GM23338 (cell line): ENCODE results near the gene IFITM1. TPM values are rescaled to one million over a fixed set of nuclear protein-coding genes. Genes with fewer than 3 reads are reported as not detected.

Experiments
- ATAC-seq: fragments of 200-7000 bp; cut with Tn5 transposase; 3 replicates; pipeline ENCODE4 v1.9.1; 2020
- DNase-seq: peaks from one replicate; pipeline ENCODE4 v3.0.0-alpha.2; 2015; ENCODE audit warnings: low spot score
- H2AFZ ChIP-seq: fragments of 200-600 bp; sonication (generic); 2 replicates; pipeline ENCODE4 v1.8.0; 2016; ENCODE audit warnings: antibody characterized with exemption, mild to moderate bottlenecking, moderate library complexity
- H3F3A ChIP-seq: fragments of 200-600 bp; sonication (generic); replicated peaks from 2 replicates; pipeline ENCODE4 v1.8.0; 2017; ENCODE audit warnings: antibody characterized with exemption, mixed run types, low read depth
- H3K27ac ChIP-seq: fragments of 200-600 bp; sonication (generic); 2 replicates; pipeline ENCODE4 v1.6.1; 2016; ENCODE audit warnings: low read depth
- H3K27me3 ChIP-seq: fragments of 200-600 bp; sonication (generic); 2 replicates; pipeline ENCODE4 v1.8.0; 2016; ENCODE audit warnings: mild to moderate bottlenecking, mixed run types, moderate library complexity; ENCODE audit not compliant: insufficient read depth
- H3K36me3 ChIP-seq: fragments of 200-600 bp; sonication (generic); 2 replicates; pipeline ENCODE4 v1.8.0; 2016; ENCODE audit warnings: mild to moderate bottlenecking; ENCODE audit not compliant: insufficient read depth
- H3K4me1 ChIP-seq: fragments of 200-600 bp; sonication (generic); 2 replicates; pipeline ENCODE4 v1.8.0; 2016; ENCODE audit warnings: mild to moderate bottlenecking, moderate library complexity; ENCODE audit not compliant: insufficient read depth
- H3K4me2 ChIP-seq: fragments of 200-600 bp; sonication (generic); 2 replicates; pipeline ENCODE4 v1.7.1; 2017; ENCODE audit warnings: mixed run types
- H3K4me3 ChIP-seq: fragments of 200-600 bp; sonication (generic); 2 replicates; pipeline ENCODE4 v1.6.1; 2016; ENCODE audit warnings: mixed run types
- H3K79me2 ChIP-seq: fragments of 200-600 bp; sonication (generic); replicated peaks from 2 replicates; pipeline ENCODE4 v1.8.0; 2017; ENCODE audit warnings: mild to moderate bottlenecking; ENCODE audit not compliant: insufficient read depth
- H3K9me2 ChIP-seq: fragments of 200-600 bp; sonication (generic); 2 replicates; pipeline ENCODE4 v1.8.0; 2017; ENCODE audit not compliant: insufficient read depth
- H4K20me1 ChIP-seq: fragments of 200-600 bp; sonication (generic); replicated peaks from 2 replicates; pipeline ENCODE4 v1.8.0; 2017; ENCODE audit warnings: mild to moderate bottlenecking; ENCODE audit not compliant: insufficient read depth
- H3K27ac Mint-ChIP-seq: 2 replicates; pipeline ENCODE4 v1.8.0; 2020; ENCODE audit warnings: inconsistent platforms, mild to moderate bottlenecking, moderate library complexity, mixed read lengths
- H3K27me3 Mint-ChIP-seq: 3 replicates; pipeline ENCODE4 v1.8.0; 2022; ENCODE audit warnings: low read depth, mild to moderate bottlenecking, moderate library complexity, mixed read lengths, inconsistent platforms; ENCODE audit not compliant: insufficient read depth, poor library complexity
- H3K36me3 Mint-ChIP-seq: 3 replicates; pipeline ENCODE4 v1.8.0; 2021; ENCODE audit warnings: low read depth, mild to moderate bottlenecking, inconsistent platforms, moderate library complexity, mixed read lengths
- H3K4me1 Mint-ChIP-seq: 3 replicates; pipeline ENCODE4 v1.8.0; 2020; ENCODE audit warnings: mild to moderate bottlenecking, inconsistent platforms, mixed read lengths
- H3K4me3 Mint-ChIP-seq: 3 replicates; pipeline ENCODE4 v1.8.0; 2021; ENCODE audit warnings: moderate library complexity, mild to moderate bottlenecking, inconsistent platforms, mixed read lengths
- H3K9me3 Mint-ChIP-seq: 3 replicates; pipeline ENCODE4 v1.8.0; 2020; ENCODE audit warnings: moderate library complexity, mild to moderate bottlenecking, inconsistent platforms, mixed read lengths
- CREB1 ChIP-seq: fragments of 250-450 bp; sonication (Bioruptor Pico); IDR thresholded peaks from 2 replicates; pipeline ENCODE4 v1.5.0; 2020; ENCODE audit warnings: low read depth, mild to moderate bottlenecking, moderate library complexity
- EZH2 ChIP-seq: fragments of 200-600 bp; sonication (generic); IDR thresholded peaks from one replicate; pipeline ENCODE4 v1.8.0; 2017; ENCODE audit warnings: antibody characterized with exemption, mild to moderate bottlenecking, low read depth; ENCODE audit not compliant: unreplicated experiment
- EZH2phosphoT487 ChIP-seq: fragments of 200-600 bp; sonication (generic); IDR thresholded peaks from one replicate; pipeline ENCODE4 v1.8.1; 2018; ENCODE audit warnings: antibody characterized with exemption; ENCODE audit not compliant: unreplicated experiment
- JUNB ChIP-seq: IDR thresholded peaks from one replicate; pipeline ENCODE4 v1.6.1; 2016; ENCODE audit warnings: antibody characterized with exemption; ENCODE audit not compliant: unreplicated experiment
- POLR2AphosphoS5 ChIP-seq: IDR thresholded peaks from 2 replicates; pipeline ENCODE4 v1.6.1; 2016; ENCODE audit warnings: antibody characterized with exemption, low read depth
- STAT1 ChIP-seq: IDR thresholded peaks from one replicate; pipeline ENCODE4 v1.6.1; 2016; ENCODE audit warnings: antibody characterized with exemption; ENCODE audit not compliant: unreplicated experiment
- ZNF114 ChIP-seq: fragments of 250-450 bp; sonication (Bioruptor Pico); IDR thresholded peaks from 2 replicates; pipeline ENCODE4 v1.5.0; 2020; ENCODE audit warnings: mild to moderate bottlenecking, moderate library complexity
- ZNF331 ChIP-seq: fragments of 250-450 bp; sonication (Bioruptor Pico); IDR thresholded peaks from 2 replicates; pipeline ENCODE4 v1.5.0; 2020; ENCODE audit warnings: low read depth, mild to moderate bottlenecking, moderate library complexity
- polyA plus RNA-seq: library from polyadenylated mRNA; unstranded; fragments of >200 nt; fragmentation: Nextera tagmentation; extraction: Ambion mirVana; gene quantifications from 2 replicates; pipeline ENCODE4 v1.2.1, GENCODE V29; 2016
- total RNA-seq: library from RNA; depleted of rRNA; stranded (reverse); fragments of >200 nt; shearing (Covaris generic); gene quantifications from 2 replicates; pipeline ENCODE4 v1.2.3, GENCODE V29; 2014
- TF ChIP-seq, protein P1 (sequence below): IDR thresholded peaks from 2 replicates; pipeline ENCODE4 v1.6.1; 2016; ENCODE audit warnings: antibody characterized with exemption
- TF ChIP-seq, protein P2 (sequence below): fragments of 250-450 bp; sonication (Bioruptor Pico); IDR thresholded peaks from 2 replicates; pipeline ENCODE4 v1.5.0; 2020; ENCODE audit warnings: mild to moderate bottlenecking, moderate library complexity

Gene IFITM1
- total and polyA plus RNA-seq, 2 experiments from 2014 or later = 396 to 1,194 TPM

DNA sequence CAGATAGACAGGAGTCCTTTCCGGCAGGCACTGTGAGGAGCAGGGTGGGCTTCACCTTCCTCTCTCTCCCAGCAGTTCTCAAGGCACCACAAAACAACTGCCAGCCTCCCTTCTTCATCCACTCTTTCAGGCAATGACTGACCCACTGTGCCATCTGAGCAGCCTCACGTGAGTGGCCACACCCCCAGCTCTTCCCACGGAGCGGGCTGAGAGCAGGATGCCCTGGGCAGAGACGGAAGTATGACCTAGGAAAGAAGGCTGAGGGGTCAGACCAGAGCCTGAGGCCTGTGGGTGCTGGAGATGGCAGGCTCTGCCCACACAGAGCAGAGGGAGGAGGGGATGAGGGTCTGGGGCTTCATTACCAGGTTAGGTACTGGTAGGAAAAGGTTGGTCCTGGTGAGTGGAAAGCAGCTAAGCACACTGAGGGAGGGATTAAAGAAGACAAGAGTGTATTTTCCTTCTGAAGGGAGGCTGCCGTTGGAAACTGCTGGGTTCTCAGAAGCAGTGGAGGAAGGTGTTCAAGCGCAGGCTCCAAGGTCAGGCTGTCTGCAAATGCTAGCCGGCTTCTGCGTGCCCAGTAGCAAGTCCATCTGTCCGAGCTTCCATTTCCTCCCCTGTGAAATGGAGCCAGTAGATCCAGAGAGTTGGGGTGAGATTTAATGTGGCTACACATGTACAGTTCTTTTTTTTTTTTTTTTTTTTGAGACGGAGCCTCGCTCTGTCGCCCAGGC lies 31.0 kb upstream of the IFITM1 start:
- H3K4me3 ChIP-seq = no peak overlapping the region
- no peaks in the 10 kb centered on the region for H3K79me2 ChIP-seq
- Mint-ChIP-seq H3K4me1 (peaks cover 27% of the 10 kb centered on the region), H3K4me3 (no peak overlapping the region), H3K36me3 (no peaks in the 10 kb centered on the region; the same call in 2 of the 3 replicates), H3K27ac (no peak overlapping the region), H3K27me3 (peaks cover 65% of the 10 kb centered on the region), H3K9me3 (peaks cover 2% of the 10 kb centered on the region; the same call in 1 of the 3 replicates)
- no peak overlapping the region for H3K27ac ChIP-seq
- H3F3A ChIP-seq = peaks cover 4% of the 10 kb centered on the region; the same call in 1 of the 2 replicates
- no peaks in the 10 kb centered on the region for H3K4me1 ChIP-seq
- DNase-seq (no peak), ATAC-seq (no peak)
- peaks cover 70% of the 10 kb centered on the region for H3K27me3 ChIP-seq
- H3K9me2 ChIP-seq = no peaks in the 10 kb centered on the region
- H4K20me1 ChIP-seq = no peaks in the 10 kb centered on the region
- H3K4me2 ChIP-seq = no peak overlapping the region
- no peaks in the 10 kb centered on the region for H3K36me3 ChIP-seq
- TF ChIP-seq, protein P1, sequence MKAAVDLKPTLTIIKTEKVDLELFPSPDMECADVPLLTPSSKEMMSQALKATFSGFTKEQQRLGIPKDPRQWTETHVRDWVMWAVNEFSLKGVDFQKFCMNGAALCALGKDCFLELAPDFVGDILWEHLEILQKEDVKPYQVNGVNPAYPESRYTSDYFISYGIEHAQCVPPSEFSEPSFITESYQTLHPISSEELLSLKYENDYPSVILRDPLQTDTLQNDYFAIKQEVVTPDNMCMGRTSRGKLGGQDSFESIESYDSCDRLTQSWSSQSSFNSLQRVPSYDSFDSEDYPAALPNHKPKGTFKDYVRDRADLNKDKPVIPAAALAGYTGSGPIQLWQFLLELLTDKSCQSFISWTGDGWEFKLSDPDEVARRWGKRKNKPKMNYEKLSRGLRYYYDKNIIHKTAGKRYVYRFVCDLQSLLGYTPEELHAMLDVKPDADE = no peak
- no peak overlapping the region for H2AFZ ChIP-seq

DNA sequence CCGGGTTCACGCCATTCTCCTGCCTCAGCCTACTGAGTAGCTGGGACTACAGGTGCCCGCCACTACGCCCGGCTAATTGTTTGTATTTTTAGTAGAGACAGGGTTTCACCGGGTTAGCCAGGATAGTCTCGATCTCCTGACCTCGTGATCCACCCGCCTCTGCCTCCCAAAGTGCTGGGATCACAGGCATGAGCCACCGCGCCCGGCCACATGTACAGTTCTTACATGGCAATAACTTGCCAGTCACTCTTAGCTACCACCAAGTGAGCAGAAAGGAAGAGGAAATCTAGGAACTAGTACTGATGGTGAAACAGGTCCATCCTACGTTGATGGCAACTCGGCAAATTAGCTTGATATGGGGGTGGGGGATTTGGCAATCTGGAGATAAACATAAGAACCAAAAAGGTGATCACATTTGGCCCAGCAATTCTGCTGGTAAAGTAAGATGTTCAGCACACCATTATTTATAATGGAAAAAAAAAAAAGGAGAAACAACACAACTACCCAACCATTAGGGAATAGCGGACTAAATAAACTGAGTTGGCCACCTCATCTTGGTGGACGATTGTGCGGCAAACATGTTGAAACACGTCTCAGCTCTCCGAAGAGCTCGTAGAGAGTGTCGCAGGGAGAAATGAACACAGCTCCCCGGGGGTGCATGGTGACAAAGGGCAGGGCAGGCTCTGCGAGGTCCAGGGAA lies 30.3 kb upstream of the IFITM1 start:
- Histone ChIP-seq H4K20me1 (no peaks in the 10 kb centered on the region), H3K27me3 (peaks cover 70% of the 10 kb centered on the region), H3K4me1 (no peaks in the 10 kb centered on the region), H3K36me3 (no peaks in the 10 kb centered on the region), H3K79me2 (no peaks in the 10 kb centered on the region), H3K27ac (no peak overlapping the region), H3K4me3 (no peak overlapping the region), H3K4me2 (no peak overlapping the region), H3F3A (peaks cover 6% of the 10 kb centered on the region), H2AFZ (no peak overlapping the region), H3K9me2 (no peaks in the 10 kb centered on the region)
- DNase-seq = no peak
- Mint-ChIP-seq H3K36me3 (no peaks in the 10 kb centered on the region; the same call in 2 of the 3 replicates), H3K27me3 (peaks cover 65% of the 10 kb centered on the region), H3K27ac (peak overlapping the region; percentile 46; the same call in 1 of the 2 replicates), H3K9me3 (peaks cover 2% of the 10 kb centered on the region; the same call in 1 of the 3 replicates), H3K4me3 (no peak overlapping the region; the same call in 2 of the 3 replicates), H3K4me1 (peaks cover 27% of the 10 kb centered on the region)
- ATAC-seq = no peak
- TF ChIP-seq POLR2AphosphoS5 (no peak), STAT1 (no peak), JUNB (no peak), EZH2phosphoT487 (no peak), ZNF331 (CRISPR knock-in tag) (no peak), EZH2 (no peak), CREB1 (CRISPR knock-in tag) (no peak), ZNF114 (CRISPR knock-in tag) (no peak)
- TF ChIP-seq, protein P1 = no peak
- TF ChIP-seq, protein P2, sequence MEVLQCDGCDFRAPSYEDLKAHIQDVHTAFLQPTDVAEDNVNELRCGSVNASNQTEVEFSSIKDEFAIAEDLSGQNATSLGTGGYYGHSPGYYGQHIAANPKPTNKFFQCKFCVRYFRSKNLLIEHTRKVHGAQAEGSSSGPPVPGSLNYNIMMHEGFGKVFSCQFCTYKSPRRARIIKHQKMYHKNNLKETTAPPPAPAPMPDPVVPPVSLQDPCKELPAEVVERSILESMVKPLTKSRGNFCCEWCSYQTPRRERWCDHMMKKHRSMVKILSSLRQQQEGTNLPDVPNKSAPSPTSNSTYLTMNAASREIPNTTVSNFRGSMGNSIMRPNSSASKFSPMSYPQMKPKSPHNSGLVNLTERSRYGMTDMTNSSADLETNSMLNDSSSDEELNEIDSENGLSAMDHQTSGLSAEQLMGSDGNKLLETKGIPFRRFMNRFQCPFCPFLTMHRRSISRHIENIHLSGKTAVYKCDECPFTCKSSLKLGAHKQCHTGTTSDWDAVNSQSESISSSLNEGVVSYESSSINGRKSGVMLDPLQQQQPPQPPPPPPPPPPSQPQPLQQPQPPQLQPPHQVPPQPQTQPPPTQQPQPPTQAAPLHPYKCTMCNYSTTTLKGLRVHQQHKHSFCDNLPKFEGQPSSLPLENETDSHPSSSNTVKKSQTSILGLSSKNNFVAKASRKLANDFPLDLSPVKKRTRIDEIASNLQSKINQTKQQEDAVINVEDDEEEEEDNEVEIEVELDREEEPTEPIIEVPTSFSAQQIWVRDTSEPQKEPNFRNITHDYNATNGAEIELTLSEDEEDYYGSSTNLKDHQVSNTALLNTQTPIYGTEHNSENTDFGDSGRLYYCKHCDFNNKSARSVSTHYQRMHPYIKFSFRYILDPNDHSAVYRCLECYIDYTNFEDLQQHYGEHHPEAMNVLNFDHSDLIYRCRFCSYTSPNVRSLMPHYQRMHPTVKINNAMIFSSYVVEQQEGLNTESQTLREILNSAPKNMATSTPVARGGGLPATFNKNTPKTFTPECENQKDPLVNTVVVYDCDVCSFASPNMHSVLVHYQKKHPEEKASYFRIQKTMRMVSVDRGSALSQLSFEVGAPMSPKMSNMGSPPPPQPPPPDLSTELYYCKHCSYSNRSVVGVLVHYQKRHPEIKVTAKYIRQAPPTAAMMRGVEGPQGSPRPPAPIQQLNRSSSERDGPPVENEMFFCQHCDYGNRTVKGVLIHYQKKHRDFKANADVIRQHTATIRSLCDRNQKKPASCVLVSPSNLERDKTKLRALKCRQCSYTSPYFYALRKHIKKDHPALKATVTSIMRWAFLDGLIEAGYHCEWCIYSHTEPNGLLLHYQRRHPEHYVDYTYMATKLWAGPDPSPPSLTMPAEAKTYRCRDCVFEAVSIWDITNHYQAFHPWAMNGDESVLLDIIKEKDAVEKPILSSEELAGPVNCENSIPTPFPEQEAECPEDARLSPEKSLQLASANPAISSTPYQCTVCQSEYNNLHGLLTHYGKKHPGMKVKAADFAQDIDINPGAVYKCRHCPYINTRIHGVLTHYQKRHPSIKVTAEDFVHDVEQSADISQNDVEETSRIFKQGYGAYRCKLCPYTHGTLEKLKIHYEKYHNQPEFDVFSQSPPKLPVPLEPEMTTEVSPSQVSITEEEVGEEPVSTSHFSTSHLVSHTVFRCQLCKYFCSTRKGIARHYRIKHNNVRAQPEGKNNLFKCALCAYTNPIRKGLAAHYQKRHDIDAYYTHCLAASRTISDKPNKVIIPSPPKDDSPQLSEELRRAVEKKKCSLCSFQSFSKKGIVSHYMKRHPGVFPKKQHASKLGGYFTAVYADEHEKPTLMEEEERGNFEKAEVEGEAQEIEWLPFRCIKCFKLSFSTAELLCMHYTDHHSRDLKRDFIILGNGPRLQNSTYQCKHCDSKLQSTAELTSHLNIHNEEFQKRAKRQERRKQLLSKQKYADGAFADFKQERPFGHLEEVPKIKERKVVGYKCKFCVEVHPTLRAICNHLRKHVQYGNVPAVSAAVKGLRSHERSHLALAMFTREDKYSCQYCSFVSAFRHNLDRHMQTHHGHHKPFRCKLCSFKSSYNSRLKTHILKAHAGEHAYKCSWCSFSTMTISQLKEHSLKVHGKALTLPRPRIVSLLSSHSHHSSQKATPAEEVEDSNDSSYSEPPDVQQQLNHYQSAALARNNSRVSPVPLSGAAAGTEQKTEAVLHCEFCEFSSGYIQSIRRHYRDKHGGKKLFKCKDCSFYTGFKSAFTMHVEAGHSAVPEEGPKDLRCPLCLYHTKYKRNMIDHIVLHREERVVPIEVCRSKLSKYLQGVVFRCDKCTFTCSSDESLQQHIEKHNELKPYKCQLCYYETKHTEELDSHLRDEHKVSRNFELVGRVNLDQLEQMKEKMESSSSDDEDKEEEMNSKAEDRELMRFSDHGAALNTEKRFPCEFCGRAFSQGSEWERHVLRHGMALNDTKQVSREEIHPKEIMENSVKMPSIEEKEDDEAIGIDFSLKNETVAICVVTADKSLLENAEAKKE (CRISPR knock-in tag) = no peak
